ENCODE results near the gene ABHD10. TPM values are rescaled to one million over a fixed set of nuclear protein-coding genes. Genes with fewer than 3 reads are reported as not detected.

The ABHD10 gene
- total RNA-seq, 6 donors from 2014 or later: 3.2 to 26.4 (median 18.1) TPM

DNA sequence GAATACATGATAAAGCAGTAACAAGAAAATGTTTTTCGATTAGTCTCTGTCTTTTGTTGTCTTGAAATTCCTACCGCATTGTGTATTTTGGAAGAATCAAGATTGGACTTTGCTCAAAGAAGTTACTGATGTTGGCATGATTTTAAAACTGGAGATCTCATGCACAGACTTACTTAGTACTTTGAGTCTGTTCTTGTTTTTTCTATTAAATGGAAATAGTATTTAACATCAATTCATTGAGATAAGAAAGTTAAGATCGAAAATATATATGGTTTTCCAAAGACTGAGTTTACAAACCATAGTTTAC is 2.6 kb downstream of the ABHD10 start:
- no peak for ATAC-seq (ENCODE audit: low FRiP score in 2 of 2)
- Histone ChIP-seq H3K36me3 (peaks cover 0 to 2% (median 0%) of the 10 kb centered on the region in 4 donors), H3K27me3 (no peaks in the 10 kb centered on the region), H3K27ac (no peak overlapping the region), H3K9me3 (no peaks in the 10 kb centered on the region), H3K4me1 (peaks cover 16 to 18% (median 17%) of the 10 kb centered on the region in 4 donors), H3K4me3 (no peak overlapping the region)
- WGBS, 2 donors: 67 to 68% methylated on average over 3 of the region's 3 CpGs
- TF ChIP-seq, protein P1, sequence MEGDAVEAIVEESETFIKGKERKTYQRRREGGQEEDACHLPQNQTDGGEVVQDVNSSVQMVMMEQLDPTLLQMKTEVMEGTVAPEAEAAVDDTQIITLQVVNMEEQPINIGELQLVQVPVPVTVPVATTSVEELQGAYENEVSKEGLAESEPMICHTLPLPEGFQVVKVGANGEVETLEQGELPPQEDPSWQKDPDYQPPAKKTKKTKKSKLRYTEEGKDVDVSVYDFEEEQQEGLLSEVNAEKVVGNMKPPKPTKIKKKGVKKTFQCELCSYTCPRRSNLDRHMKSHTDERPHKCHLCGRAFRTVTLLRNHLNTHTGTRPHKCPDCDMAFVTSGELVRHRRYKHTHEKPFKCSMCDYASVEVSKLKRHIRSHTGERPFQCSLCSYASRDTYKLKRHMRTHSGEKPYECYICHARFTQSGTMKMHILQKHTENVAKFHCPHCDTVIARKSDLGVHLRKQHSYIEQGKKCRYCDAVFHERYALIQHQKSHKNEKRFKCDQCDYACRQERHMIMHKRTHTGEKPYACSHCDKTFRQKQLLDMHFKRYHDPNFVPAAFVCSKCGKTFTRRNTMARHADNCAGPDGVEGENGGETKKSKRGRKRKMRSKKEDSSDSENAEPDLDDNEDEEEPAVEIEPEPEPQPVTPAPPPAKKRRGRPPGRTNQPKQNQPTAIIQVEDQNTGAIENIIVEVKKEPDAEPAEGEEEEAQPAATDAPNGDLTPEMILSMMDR (IDR thresholded peaks at IDR 0.05): no peak
- TF ChIP-seq POLR2AphosphoS5 (IDR thresholded peaks at IDR 0.05): no peak
- no peak for TF ChIP-seq POLR2A (IDR thresholded peaks at IDR 0.05)
- no peak for DNase-seq

DNA sequence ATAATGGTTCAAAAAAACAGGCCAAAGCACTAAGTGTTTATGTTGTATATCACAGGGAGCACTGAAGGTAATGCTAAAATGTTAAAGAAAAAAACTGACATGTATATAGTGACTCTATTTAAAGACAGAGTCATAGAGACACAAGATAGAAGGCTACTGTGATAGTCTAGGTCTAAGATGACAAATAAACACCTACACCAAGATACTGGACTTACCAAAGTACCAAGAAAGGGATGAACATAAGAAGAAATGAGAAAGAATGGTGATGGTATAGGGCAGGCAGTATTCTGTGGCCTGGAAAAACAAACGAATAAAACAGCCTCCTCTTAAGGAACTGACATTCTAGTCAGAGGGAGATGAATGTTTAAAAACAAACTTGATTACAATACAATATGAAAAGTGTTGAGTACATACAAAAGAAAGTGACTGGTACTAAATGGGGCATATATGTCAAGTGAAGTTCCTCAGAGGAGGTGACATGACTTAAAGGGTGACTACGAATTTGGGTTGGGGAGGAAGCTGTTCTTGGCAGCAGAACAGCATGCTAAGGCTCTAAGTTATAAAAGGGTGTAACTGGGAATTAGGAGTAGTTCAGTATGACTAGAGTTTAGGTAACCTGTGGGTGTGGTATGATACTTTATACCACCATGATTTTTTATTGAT is 5.9 kb downstream of the ABHD10 start:
- peaks cover 0 to 27% (median 9%) of the 10 kb centered on the region in 4 donors for H3K36me3 ChIP-seq
- H3K27ac ChIP-seq: no peak overlapping the region
- peaks cover 11 to 17% (median 14%) of the 10 kb centered on the region in 4 donors for H3K4me1 ChIP-seq
- H3K4me3 ChIP-seq: no peak overlapping the region
- ATAC-seq (ENCODE audit: low FRiP score in 2 of 2) (no peak), DNase-seq (no peak)
- TF ChIP-seq, protein P1 (IDR thresholded peaks at IDR 0.05): no peak
- TF ChIP-seq POLR2AphosphoS5 (IDR thresholded peaks at IDR 0.05): no peak
- no peak for TF ChIP-seq POLR2A (IDR thresholded peaks at IDR 0.05)
- no peak for TF ChIP-seq EP300 (IDR thresholded peaks at IDR 0.05)
- H3K27me3 ChIP-seq: no peaks in the 10 kb centered on the region
- no peaks in the 10 kb centered on the region for H3K9me3 ChIP-seq
- WGBS, 2 donors: 29 to 31% methylated on average over 2 of the region's 2 CpGs

DNA sequence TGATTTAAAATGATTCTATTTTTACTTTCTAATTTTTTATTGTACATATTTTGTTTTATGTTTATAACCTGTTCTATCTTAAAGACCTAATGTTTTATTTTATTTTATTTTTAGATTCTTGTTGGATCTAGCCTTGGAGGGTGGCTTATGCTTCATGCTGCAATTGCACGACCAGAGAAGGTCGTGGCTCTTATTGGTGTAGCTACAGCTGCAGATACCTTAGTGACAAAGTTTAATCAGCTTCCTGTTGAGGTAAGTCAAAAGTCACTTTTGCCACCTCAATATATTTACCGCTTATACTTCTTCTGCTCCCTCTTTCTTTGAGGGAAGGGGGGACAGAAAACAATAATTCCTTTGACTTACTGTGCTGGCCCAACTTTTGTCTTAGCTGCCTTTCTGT is 8.0 kb downstream of the ABHD10 start:
- Histone ChIP-seq H3K27ac (no peak overlapping the region), H3K4me3 (no peak overlapping the region), H3K36me3 (peaks cover 3 to 41% (median 14%) of the 10 kb centered on the region in 4 donors), H3K4me1 (peaks cover 0 to 7% (median 0%) of the 10 kb centered on the region in 4 donors), H3K9me3 (no peaks in the 10 kb centered on the region), H3K27me3 (no peaks in the 10 kb centered on the region)
- WGBS, 2 donors: 82 to 91% methylated on average over 3 of the region's 3 CpGs
- no peak for ATAC-seq (ENCODE audit: low FRiP score in 2 of 2)
- TF ChIP-seq POLR2AphosphoS5 (IDR thresholded peaks at IDR 0.05) (no peak), POLR2A (IDR thresholded peaks at IDR 0.05) (no peak), EP300 (IDR thresholded peaks at IDR 0.05) (no peak)
- TF ChIP-seq, protein P1 (IDR thresholded peaks at IDR 0.05): no peak
- DNase-seq: no peak

DNA sequence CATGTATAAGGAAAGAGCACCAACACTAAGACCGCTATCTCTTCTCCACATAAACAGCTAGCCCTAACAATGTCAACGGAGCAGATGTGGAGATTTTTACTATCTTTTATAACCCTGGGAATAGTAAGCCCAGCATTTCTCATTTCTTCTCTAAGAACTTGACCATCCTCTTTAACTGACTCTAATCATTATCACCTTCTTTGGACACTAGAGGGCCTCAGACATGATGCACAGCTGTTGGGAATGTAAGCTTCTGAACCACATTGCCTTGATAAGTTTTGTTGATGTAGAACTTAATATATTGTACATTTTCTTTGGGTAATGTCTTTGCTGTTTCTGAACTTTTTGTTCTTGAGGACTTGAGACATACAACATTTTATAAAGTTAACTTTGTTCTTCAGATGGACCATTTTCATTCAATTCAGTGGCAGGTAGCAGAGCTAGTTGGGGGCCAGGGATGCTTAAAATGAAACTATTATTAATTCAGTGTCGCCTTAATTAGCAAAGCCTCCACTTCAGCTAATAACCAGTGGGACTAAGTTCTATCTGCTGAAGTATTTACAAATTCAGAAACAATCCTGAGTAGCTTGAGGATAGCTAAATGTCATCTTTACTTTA is 10.3 kb downstream of the ABHD10 start:
- no peaks in the 10 kb centered on the region for H3K27me3 ChIP-seq
- no peak for DNase-seq
- WGBS, 2 donors: 66 to 69% methylated on average over 3 of the region's 3 CpGs
- ATAC-seq (ENCODE audit: low FRiP score in 2 of 2): peak in 1 of 2 donors; percentile 79
- H3K4me1 ChIP-seq: no peaks in the 10 kb centered on the region
- H3K4me3 ChIP-seq: no peak overlapping the region
- no peaks in the 10 kb centered on the region for H3K9me3 ChIP-seq
- peaks cover 3 to 57% (median 16%) of the 10 kb centered on the region in 4 donors for H3K36me3 ChIP-seq
- no peak overlapping the region for H3K27ac ChIP-seq
- TF ChIP-seq EP300 (IDR thresholded peaks at IDR 0.05): no peak
- TF ChIP-seq, protein P1 (IDR thresholded peaks at IDR 0.05): peak in 5 of 6 experiments; percentile 47 to 61 (median 59)
- no peak for TF ChIP-seq POLR2A (IDR thresholded peaks at IDR 0.05)
- TF ChIP-seq POLR2AphosphoS5 (IDR thresholded peaks at IDR 0.05): no peak

Data from upper lobe of left lung (tissue), 6 donors.